ENCODE data around the gene HDHD3.
A peak's percentile ranks its signal among the peaks of the same experiment; 100 is the strongest.
"Not testable (repeated sequence)": the region's sequence is repeated elsewhere in the genome, so short reads cannot be mapped to it uniquely, and the experiment has no call there.

HDHD3 gene, protein sequence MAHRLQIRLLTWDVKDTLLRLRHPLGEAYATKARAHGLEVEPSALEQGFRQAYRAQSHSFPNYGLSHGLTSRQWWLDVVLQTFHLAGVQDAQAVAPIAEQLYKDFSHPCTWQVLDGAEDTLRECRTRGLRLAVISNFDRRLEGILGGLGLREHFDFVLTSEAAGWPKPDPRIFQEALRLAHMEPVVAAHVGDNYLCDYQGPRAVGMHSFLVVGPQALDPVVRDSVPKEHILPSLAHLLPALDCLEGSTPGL

DNA sequence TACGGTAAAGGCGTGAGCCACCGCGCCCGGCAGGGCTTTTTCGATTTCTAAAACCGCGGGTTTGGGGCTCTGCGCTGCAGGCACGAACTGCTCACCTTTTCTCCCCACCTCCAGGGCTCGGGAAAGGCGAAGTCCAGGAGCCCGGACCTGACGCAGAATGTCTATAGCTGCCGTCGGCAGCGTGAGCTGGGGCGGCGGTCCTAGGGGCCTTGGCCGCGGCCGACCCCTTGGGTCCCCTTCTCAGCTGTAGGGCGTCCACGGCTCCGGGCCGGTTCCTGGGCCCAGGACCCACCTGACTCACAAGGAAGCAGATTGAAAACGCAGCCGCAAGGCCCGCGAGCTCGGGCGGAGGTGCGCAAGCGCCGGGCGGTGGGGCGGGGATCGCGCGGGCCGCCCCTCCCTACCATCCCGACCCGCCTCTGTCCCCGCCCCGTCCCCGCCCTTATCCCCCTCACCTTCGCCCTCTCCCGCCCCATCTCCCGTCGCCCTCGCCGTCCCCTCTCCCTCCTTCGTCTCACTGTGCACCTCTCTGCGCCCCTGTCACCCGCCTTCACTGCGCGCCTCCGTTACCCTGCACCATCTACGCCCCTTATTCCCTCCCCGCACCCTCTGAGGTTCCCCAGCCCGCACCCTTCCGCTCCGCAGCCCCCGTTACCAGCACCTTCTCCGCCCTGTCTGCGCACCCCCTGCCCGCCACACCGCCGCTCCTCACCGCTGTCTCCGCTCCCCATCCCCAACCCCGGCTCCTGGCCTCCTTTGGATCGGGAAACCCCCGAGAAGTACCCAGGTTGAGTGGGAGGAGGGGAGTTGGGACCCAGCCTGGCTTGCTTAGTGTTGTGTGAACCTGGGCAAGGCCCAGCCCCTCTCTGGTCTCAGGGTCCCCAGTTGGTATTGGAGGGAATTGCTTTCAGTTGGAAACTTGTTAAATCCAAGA lies at the start of gene HDHD3:
HDHD3 (minus strand) TSS at position 353 of the 934 bp plus-strand sequence. CDS start 2,632 bp downstream, outside the sequence.
- H3K4me3 ChIP-seq (ENCODE audit: low read depth in 1 of 2, low read length in 2 of 2), result peak within 1 kb of the TSS; percentile 62 to 77
- peaks cover 0 to 13% of the 10 kb centered on the region in 2 donors for H3K4me1 ChIP-seq (ENCODE audit: control insufficient read depth in 1 of 2, insufficient read depth in 2 of 2, low read length in 2 of 2)
- peaks cover 11 to 20% of the 10 kb centered on the region in 2 donors for H3K36me3 ChIP-seq (ENCODE audit: control insufficient read depth in 1 of 2, insufficient read depth in 2 of 2, low read length in 2 of 2)
- no peaks in the 10 kb centered on the region for H3K9me3 ChIP-seq (ENCODE audit: control insufficient read depth in 1 of 2, low read length in 2 of 2)
- peak within 1 kb of the TSS; percentile 67 for H3K27ac ChIP-seq (ENCODE audit: low read length)
- H3K27me3 ChIP-seq (ENCODE audit: low read depth, low read length), result no peaks in the 10 kb centered on the region

DNA sequence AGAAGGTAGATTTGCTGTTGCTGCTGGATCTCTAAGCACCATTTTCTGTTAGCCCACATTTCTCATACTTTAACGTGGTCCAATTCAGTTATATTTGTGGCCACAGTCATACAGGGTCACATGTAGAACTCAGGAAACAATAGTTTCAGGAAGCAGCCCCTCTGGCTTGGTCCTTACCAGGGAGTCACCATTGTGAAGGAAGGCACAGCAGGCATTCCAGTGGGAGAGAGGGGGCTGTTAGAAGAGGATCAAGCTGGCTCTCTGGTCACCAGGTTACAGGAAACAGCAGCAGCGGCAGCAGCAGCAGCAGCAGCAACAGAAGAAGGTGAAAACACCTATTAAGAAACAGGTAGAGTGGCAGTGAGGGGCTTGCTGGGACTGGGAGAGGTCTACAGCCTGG lies 48.3 kb upstream of the HDHD3 start:
- H3K27ac ChIP-seq (ENCODE audit: low read length), result no peak overlapping the region
- no peaks in the 10 kb centered on the region for H3K4me1 ChIP-seq (ENCODE audit: control insufficient read depth in 1 of 2, insufficient read depth in 2 of 2, low read length in 2 of 2)
- no peaks in the 10 kb centered on the region for H3K36me3 ChIP-seq (ENCODE audit: control insufficient read depth in 1 of 2, insufficient read depth in 2 of 2, low read length in 2 of 2)
- no peak overlapping the region for H3K4me3 ChIP-seq (ENCODE audit: low read depth in 1 of 2, low read length in 2 of 2)
- H3K9me3 ChIP-seq (ENCODE audit: control insufficient read depth in 1 of 2, low read length in 2 of 2), result no peaks in the 10 kb centered on the region
- H3K27me3 ChIP-seq (ENCODE audit: low read depth, low read length), result no peaks in the 10 kb centered on the region

DNA sequence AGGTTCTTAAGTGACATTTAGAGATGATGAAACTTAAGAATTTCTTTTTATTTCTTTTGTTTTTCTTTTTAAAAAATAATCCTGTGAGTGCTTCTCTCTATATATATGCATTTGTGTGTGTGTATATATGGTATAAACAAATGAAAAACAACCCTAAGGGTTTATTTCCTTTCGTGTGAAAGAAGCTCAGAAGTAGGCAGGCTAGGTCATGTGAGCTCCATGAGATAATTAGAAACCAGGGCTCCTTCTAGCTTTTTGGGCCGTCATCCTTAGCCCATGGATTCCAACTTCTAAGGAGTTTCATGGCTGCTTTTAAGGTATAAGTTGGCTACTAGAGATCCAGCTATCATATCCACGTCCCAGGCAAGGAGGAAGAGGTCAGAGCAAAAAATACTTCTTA lies 44.9 kb upstream of the HDHD3 start:
- no peak overlapping the region for H3K27ac ChIP-seq (ENCODE audit: low read length)
- H3K36me3 ChIP-seq (ENCODE audit: control insufficient read depth in 1 of 2, insufficient read depth in 2 of 2, low read length in 2 of 2), result no peaks in the 10 kb centered on the region
- no peak overlapping the region for H3K4me3 ChIP-seq (ENCODE audit: low read depth in 1 of 2, low read length in 2 of 2)
- no peaks in the 10 kb centered on the region for H3K27me3 ChIP-seq (ENCODE audit: low read depth, low read length)
- no peaks in the 10 kb centered on the region for H3K4me1 ChIP-seq (ENCODE audit: control insufficient read depth in 1 of 2, insufficient read depth in 2 of 2, low read length in 2 of 2)
- no peaks in the 10 kb centered on the region for H3K9me3 ChIP-seq (ENCODE audit: control insufficient read depth in 1 of 2, low read length in 2 of 2)

DNA sequence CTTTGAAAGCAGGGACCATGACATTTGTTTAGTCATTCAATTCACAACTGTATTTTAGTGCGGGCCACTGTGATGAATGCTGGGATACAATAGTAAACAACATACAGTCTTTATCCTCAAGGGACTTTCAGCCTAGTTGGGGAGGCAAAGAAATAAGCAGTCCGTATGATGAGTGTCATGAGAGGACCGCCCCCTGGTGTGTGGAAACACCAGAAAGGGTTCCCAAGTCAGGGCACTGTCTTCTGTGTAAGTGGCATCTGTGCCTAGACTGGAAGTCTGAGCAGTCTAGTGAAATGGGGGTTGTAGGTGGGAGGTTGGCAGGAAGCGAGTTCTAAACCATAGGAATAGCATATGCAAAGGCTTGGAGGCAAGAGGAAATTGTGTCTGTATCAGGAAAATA lies 40.6 kb upstream of the HDHD3 start:
- Histone ChIP-seq H3K4me3 (ENCODE audit: low read depth in 1 of 2, low read length in 2 of 2) (no peak overlapping the region), H3K9me3 (ENCODE audit: control insufficient read depth in 1 of 2, low read length in 2 of 2) (no peaks in the 10 kb centered on the region), H3K4me1 (ENCODE audit: control insufficient read depth in 1 of 2, insufficient read depth in 2 of 2, low read length in 2 of 2) (no peaks in the 10 kb centered on the region), H3K27me3 (ENCODE audit: low read depth, low read length) (no peaks in the 10 kb centered on the region), H3K36me3 (ENCODE audit: control insufficient read depth in 1 of 2, insufficient read depth in 2 of 2, low read length in 2 of 2) (no peaks in the 10 kb centered on the region), H3K27ac (ENCODE audit: low read length) (no peak overlapping the region)

DNA sequence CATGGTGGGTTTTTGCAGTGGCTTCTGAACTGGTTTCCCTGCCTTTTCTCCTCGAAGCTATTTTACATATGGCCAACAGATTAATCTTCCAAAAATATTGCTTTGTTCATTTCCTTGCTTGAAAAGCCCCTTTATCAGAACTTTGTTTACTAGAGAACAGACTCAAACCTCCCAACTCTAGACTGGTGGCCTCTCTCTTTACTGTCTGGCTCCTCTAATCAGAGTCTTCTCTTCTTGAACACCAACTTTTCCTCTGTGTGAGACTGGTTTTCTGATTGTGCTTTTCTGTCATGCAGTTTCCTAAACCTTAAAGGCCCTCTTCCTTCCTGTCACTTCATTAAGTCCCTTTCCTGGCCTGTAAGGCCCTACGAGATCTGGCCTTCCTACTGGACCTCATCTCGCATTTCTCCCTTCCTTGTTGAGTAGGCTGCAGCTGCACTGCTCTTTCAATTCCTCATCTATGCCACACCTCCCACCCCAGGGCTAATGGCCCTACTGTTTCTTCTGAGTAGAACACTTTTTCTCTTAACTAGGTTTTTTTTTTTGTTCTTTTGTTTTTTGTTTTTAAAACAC lies 39.4 kb upstream of the HDHD3 start:
- Histone ChIP-seq H3K9me3 (ENCODE audit: control insufficient read depth in 1 of 2, low read length in 2 of 2) (no peaks in the 10 kb centered on the region), H3K4me1 (ENCODE audit: control insufficient read depth in 1 of 2, insufficient read depth in 2 of 2, low read length in 2 of 2) (no peaks in the 10 kb centered on the region), H3K36me3 (ENCODE audit: control insufficient read depth in 1 of 2, insufficient read depth in 2 of 2, low read length in 2 of 2) (no peaks in the 10 kb centered on the region), H3K4me3 (ENCODE audit: low read depth in 1 of 2, low read length in 2 of 2) (no peak overlapping the region), H3K27me3 (ENCODE audit: low read depth, low read length) (no peaks in the 10 kb centered on the region), H3K27ac (ENCODE audit: low read length) (no peak overlapping the region)

DNA sequence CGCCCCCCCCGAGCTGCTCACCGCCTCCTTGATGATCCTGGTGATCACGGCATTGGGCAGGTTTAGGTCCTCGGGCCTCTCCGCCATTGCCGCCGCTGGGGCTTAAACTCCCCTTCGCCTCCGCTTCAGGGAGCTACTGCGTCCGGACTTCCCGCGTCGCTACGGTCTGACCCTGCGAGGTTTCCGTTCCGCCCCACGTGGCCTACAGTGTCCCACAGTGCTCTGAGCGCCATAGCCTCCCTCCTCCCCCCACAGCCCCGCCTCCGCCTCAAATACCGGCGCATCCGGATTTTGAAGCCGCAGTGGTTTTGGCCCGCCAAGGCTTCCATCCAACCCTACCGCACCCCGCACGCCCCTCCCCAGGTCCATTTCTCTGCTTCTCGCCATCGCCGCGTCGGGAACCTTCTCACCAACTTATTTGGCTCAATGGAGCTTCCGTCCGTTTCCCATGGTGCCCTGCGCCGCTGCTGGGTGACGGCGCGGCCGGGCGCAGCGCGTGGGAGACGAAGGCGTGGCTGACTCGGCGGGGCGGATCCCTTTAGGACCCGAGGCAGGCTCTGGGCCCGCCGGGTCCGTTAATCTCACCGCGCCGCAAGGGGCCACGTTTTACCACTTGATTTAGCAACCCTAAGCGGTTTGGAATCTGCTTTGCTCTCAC lies 33.5 kb upstream of the HDHD3 start, which contains the start of the genes C9orf43 and POLE3:
C9orf43 (plus strand) TSS at position 541 of the 658 bp plus-strand sequence. CDS start 2,747 bp downstream, outside the sequence.
POLE3 (minus strand) TSS at position 469 of the 658 bp plus-strand sequence; CDS start at position 87, 382 bp downstream.
- H3K36me3 ChIP-seq (ENCODE audit: control insufficient read depth in 1 of 2, insufficient read depth in 2 of 2, low read length in 2 of 2), result peaks cover 13 to 26% of the 10 kb centered on the region in 2 donors
- H3K4me3 ChIP-seq (ENCODE audit: low read depth in 1 of 2, low read length in 2 of 2), result peak within 1 kb of the TSS; percentile 97 to 99
- peak within 1 kb of the TSS; percentile 99 for H3K27ac ChIP-seq (ENCODE audit: low read length)
- H3K4me1 ChIP-seq (ENCODE audit: control insufficient read depth in 1 of 2, insufficient read depth in 2 of 2, low read length in 2 of 2), result peaks cover 4 to 21% of the 10 kb centered on the region in 2 donors
- H3K27me3 ChIP-seq (ENCODE audit: low read depth, low read length), result no peaks in the 10 kb centered on the region
- no peaks in the 10 kb centered on the region for H3K9me3 ChIP-seq (ENCODE audit: control insufficient read depth in 1 of 2, low read length in 2 of 2)

DNA sequence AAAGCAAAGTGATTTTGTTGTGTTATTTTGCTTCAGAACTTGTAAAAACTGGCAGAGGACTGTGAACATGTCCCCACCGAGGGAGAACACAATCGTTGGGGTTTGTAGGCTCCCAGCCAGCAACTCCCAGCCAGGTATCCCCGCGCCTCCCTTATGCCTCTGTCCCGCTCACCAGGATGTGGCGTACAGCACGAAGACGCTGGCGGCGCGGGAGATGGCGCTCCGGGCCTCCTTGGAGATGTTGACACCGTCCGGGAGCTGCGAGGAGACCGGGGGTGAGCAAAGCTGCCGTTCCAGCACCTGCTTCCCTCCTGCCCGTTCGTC lies 33.1 kb upstream of the HDHD3 start:
- Histone ChIP-seq H3K4me3 (ENCODE audit: low read depth in 1 of 2, low read length in 2 of 2) (peak overlapping the region; percentile 97 to 99), H3K9me3 (ENCODE audit: control insufficient read depth in 1 of 2, low read length in 2 of 2) (no peaks in the 10 kb centered on the region), H3K36me3 (ENCODE audit: control insufficient read depth in 1 of 2, insufficient read depth in 2 of 2, low read length in 2 of 2) (peaks cover 13 to 26% of the 10 kb centered on the region in 2 donors), H3K27me3 (ENCODE audit: low read depth, low read length) (no peaks in the 10 kb centered on the region), H3K27ac (ENCODE audit: low read length) (peak overlapping the region; percentile 99), H3K4me1 (ENCODE audit: control insufficient read depth in 1 of 2, insufficient read depth in 2 of 2, low read length in 2 of 2) (peaks cover 4 to 21% of the 10 kb centered on the region in 2 donors)

DNA sequence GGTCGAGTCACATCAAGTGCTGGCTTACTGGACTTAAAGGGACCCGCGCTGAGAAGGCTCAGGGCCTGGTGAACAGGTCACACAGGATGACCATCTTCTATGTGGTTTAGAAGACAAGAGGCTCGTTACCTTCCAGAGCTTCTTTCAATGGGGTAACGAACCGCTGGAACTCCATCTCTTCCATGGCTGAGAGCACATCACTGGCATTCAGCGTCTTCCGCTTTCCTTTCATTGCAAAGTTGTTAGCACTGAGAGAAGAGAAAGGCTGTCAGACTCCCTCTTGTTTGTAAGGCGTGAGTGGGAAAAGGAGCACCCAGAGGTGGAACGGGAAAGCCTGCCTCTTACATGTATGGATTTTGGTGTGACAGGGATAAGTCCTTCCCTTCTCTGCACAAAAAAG lies 32.7 kb upstream of the HDHD3 start:
- H3K4me1 ChIP-seq (ENCODE audit: control insufficient read depth in 1 of 2, insufficient read depth in 2 of 2, low read length in 2 of 2), result peaks cover 4 to 21% of the 10 kb centered on the region in 2 donors
- H3K4me3 ChIP-seq (ENCODE audit: low read depth in 1 of 2, low read length in 2 of 2), result peak overlapping the region; percentile 97 to 99
- peaks cover 13 to 26% of the 10 kb centered on the region in 2 donors for H3K36me3 ChIP-seq (ENCODE audit: control insufficient read depth in 1 of 2, insufficient read depth in 2 of 2, low read length in 2 of 2)
- H3K27ac ChIP-seq (ENCODE audit: low read length), result peak overlapping the region; percentile 99
- no peaks in the 10 kb centered on the region for H3K27me3 ChIP-seq (ENCODE audit: low read depth, low read length)
- no peaks in the 10 kb centered on the region for H3K9me3 ChIP-seq (ENCODE audit: control insufficient read depth in 1 of 2, low read length in 2 of 2)

DNA sequence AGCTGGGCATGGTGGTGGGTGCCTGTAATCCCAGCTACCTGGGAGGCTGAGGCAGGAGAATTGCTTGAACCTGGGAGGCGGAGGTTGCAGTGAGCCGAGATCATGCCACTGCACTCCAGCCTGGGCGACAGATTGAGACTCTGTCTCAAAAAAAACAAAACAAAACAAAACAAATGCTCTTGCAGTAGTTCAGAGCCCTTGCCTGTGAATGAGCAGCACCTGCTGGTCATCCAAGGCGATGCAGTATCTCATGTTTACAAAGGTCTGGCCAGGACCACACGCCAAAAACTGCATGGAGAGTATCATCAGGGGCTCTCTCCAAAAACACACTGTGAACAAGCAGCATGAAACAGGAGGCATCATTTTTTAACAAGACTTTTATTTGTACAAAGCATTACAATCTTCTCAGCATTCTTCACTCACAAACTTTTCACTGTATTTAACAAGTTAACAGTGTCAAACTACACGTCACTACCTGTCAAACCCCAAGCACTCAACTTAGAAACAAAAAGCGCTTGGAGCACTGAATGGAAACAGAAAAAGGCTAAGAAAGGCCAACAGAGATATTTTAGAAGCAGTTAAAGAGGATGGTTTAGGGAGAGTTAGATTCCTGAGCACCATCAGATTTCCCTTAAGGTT lies 30.2 kb upstream of the HDHD3 start:
- not testable (repeated sequence) for H3K4me3 ChIP-seq (ENCODE audit: low read depth in 1 of 2, low read length in 2 of 2); H3K27me3 ChIP-seq (ENCODE audit: low read depth, low read length); H3K27ac ChIP-seq (ENCODE audit: low read length); H3K9me3 ChIP-seq (ENCODE audit: control insufficient read depth in 1 of 2, low read length in 2 of 2)
- peaks cover 13 to 26% of the 10 kb centered on the region in 2 donors for H3K36me3 ChIP-seq (ENCODE audit: control insufficient read depth in 1 of 2, insufficient read depth in 2 of 2, low read length in 2 of 2)
- H3K4me1 ChIP-seq (ENCODE audit: control insufficient read depth in 1 of 2, insufficient read depth in 2 of 2, low read length in 2 of 2), result peaks cover 4 to 21% of the 10 kb centered on the region in 2 donors

DNA sequence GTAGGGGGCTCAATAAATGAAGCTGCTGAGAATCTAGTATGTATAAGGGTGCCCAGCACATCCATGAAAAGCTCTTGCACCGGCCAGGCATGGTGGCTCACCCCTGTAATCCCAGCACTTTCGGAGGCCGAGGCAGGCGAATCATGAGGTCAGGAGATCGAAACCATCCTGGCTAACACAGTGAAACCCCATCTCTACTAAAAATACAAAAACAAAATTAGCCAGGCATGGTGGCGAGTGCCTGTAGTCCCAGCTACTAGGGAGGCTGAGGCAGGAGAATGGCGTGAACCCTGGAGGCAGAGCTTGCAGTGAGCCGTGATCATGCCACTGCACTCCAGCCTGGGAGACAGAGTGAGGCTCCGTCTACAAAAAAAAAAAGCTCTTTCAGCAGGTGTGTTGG lies 29.6 kb upstream of the HDHD3 start:
- not testable (repeated sequence) for H3K27ac ChIP-seq (ENCODE audit: low read length)

More for the DNA sequence above, 29.6 kb upstream of the HDHD3 start:
- H3K9me3 ChIP-seq (ENCODE audit: control insufficient read depth in 1 of 2, low read length in 2 of 2); H3K27me3 ChIP-seq (ENCODE audit: low read depth, low read length); H3K4me3 ChIP-seq (ENCODE audit: low read depth in 1 of 2, low read length in 2 of 2): not testable (repeated sequence)
- peaks cover 8 to 21% of the 10 kb centered on the region in 2 donors for H3K4me1 ChIP-seq (ENCODE audit: control insufficient read depth in 1 of 2, insufficient read depth in 2 of 2, low read length in 2 of 2)
- H3K36me3 ChIP-seq (ENCODE audit: control insufficient read depth in 1 of 2, insufficient read depth in 2 of 2, low read length in 2 of 2), result peaks cover 13 to 26% of the 10 kb centered on the region in 2 donors
